A673 (cell line): ENCODE results near the gene SPEF1. TPM values are rescaled to one million over a fixed set of nuclear protein-coding genes. Genes with fewer than 3 reads are reported as not detected.

Experiments
- BruUV-seq: library from RNA; stranded (reverse); fragments of 400-500 nt; replicated peaks from 2 replicates; lab custom pipeline; 2021; lab: Mats Ljungman, UMichigan
- CTCF ChIA-PET: fragments of 300-600 bp; sonication (Branson Sonifier 250); formaldehyde crosslinking; loops from one replicate; lab custom pipeline; 2022; ENCODE audit warnings: antibody characterized with exemption; lab: Charles Lee
- POLR2A ChIA-PET: fragments of 300-600 bp; sonication (Branson Sonifier 250); formaldehyde crosslinking; loops from one replicate; lab custom pipeline; 2022; ENCODE audit warnings: antibody characterized with exemption; ENCODE audit not compliant: low non-redundant PET; lab: Charles Lee
- DNase-seq: peaks from one replicate; pipeline ENCODE4 v3.0.0-alpha.2; 2015; ENCODE audit warnings: low spot score
- H3K27ac ChIP-seq: fragments of 200-600 bp; sonication (generic); 2 replicates; pipeline ENCODE4 v1.5.1; 2016; ENCODE audit warnings: mixed run types, low read depth, mild to moderate bottlenecking, mixed read lengths, antibody characterized with exemption, low read length; ENCODE audit not compliant: poor library complexity, severe bottlenecking
- H3K27me3 ChIP-seq: fragments of 200-600 bp; sonication (generic); replicated peaks from 2 replicates; pipeline ENCODE4 v1.6.1; 2017; ENCODE audit warnings: mixed run types, low read depth, mild to moderate bottlenecking, mixed read lengths, antibody characterized with exemption, low read length; ENCODE audit not compliant: insufficient read depth, poor library complexity
- H3K36me3 ChIP-seq: fragments of 200-600 bp; sonication (generic); 2 replicates; pipeline ENCODE4 v1.6.1; 2016; ENCODE audit warnings: mixed run types, mild to moderate bottlenecking, mixed read lengths, antibody characterized with exemption, low read length; ENCODE audit not compliant: insufficient read depth, poor library complexity, severe bottlenecking
- H3K4me1 ChIP-seq: fragments of 200-600 bp; sonication (generic); 2 replicates; pipeline ENCODE4 v1.6.1; 2017; ENCODE audit warnings: mixed run types, mild to moderate bottlenecking, mixed read lengths, antibody characterized with exemption, low read length; ENCODE audit not compliant: insufficient read depth, poor library complexity, severe bottlenecking
- H3K4me3 ChIP-seq: fragments of 200-600 bp; sonication (generic); 2 replicates; pipeline ENCODE4 v1.5.1; 2016; ENCODE audit warnings: low read depth, mixed run types, mild to moderate bottlenecking, mixed read lengths, low read length; ENCODE audit not compliant: poor library complexity, severe bottlenecking
- H3K9me3 ChIP-seq: fragments of 200-600 bp; sonication (generic); 2 replicates; pipeline ENCODE4 v1.6.1; 2016; ENCODE audit warnings: mixed run types, low read depth, mild to moderate bottlenecking, mixed read lengths, antibody characterized with exemption, low read length; ENCODE audit not compliant: poor library complexity, severe bottlenecking
- EZH2 ChIP-seq: fragments of 200-600 bp; sonication (generic); IDR thresholded peaks from 2 replicates; pipeline ENCODE4 v1.6.1; 2017; ENCODE audit warnings: borderline replicate concordance, low read depth, mild to moderate bottlenecking, mixed read lengths, antibody characterized with exemption, low read length; ENCODE audit not compliant: poor library complexity, severe bottlenecking
- intact Hi-C: fragments of 100-400 bp; cut with micrococcal nuclease; formaldehyde crosslinking; loops from one replicate; pipeline ENCODE4 v1.10.0; 2022; ENCODE audit not compliant: unreplicated experiment
- total RNA-seq: library from RNA; stranded (reverse); gene quantifications from 2 replicates; pipeline ENCODE4 v1.2.3, GENCODE V29; 2021
- TF ChIP-seq, protein P1 (sequence below): fragments of 300-800, 200-600 bp; sonication (generic); conservative IDR thresholded peaks from 2 replicates; pipeline ENCODE4 v1.5.1; 2017; ENCODE audit warnings: low read depth, mild to moderate bottlenecking, antibody characterized with exemption, low read length, moderate library complexity, mixed read lengths

SPEF1 gene
- total RNA-seq, 1 experiment from 2014 or later: 0.49 TPM

DNA sequence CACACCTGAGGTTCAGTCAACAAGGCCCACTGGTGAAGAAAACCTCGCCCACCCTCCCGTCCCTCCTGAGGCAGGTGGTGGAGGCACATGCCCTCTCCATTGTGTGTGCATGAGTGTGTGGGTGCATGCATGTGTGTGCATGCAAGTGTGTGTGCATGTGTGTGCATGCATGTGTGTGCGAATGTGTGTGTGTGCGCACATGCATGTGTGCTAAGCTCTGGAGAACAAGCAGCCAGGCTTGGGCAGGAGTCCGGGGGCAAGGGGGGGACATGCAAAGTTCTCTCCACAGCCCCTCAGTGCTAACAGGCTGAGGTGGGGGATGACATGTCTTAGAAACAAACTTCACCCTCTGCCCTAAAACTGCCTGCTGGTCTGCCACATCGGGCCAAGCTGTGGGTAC is 51.9 kb downstream of the SPEF1 start:
- Histone ChIP-seq H3K4me1 (peaks cover 9% of the 10 kb centered on the region), H3K4me3 (no peak overlapping the region), H3K27ac (no peak overlapping the region), H3K36me3 (no peaks in the 10 kb centered on the region), H3K27me3 (no peaks in the 10 kb centered on the region), H3K9me3 (no peaks in the 10 kb centered on the region)
- BruUV-seq: no TSS peak
- ChIA-PET CTCF (no interaction called here), POLR2A (interaction anchor here (0.6 kb wide), 1 partner anchor 14 kb away, joined by 4 read pairs; no protein-coding TSS in a partner anchor)
- intact Hi-C loops: no loop called here
- no peak for TF ChIP-seq EZH2
- TF ChIP-seq, protein P1, sequence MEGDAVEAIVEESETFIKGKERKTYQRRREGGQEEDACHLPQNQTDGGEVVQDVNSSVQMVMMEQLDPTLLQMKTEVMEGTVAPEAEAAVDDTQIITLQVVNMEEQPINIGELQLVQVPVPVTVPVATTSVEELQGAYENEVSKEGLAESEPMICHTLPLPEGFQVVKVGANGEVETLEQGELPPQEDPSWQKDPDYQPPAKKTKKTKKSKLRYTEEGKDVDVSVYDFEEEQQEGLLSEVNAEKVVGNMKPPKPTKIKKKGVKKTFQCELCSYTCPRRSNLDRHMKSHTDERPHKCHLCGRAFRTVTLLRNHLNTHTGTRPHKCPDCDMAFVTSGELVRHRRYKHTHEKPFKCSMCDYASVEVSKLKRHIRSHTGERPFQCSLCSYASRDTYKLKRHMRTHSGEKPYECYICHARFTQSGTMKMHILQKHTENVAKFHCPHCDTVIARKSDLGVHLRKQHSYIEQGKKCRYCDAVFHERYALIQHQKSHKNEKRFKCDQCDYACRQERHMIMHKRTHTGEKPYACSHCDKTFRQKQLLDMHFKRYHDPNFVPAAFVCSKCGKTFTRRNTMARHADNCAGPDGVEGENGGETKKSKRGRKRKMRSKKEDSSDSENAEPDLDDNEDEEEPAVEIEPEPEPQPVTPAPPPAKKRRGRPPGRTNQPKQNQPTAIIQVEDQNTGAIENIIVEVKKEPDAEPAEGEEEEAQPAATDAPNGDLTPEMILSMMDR: no peak
- DNase-seq: no peak

DNA sequence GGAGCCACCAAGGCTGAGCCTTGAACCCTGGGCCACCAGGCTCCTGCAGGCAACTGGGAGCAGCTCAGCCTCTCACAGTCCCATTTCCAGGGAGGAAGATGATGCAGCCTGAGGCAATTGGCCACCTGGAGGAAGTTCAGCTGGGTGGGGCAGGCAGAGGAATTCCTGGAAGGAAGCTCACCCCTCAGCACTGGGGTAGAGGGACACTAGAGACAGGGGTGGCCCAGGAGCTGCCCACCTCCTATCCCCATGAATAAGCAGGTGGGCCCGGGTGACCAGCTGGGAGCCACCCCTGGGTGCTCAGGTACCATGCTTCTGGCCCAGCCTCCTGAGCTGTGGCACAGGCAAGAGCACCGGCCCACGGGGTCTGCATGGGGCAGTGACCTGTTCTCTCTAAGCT is 52.4 kb downstream of the SPEF1 start:
- intact Hi-C loops: no loop called here
- Histone ChIP-seq H3K9me3 (no peaks in the 10 kb centered on the region), H3K27me3 (no peaks in the 10 kb centered on the region), H3K4me1 (peaks cover 9% of the 10 kb centered on the region), H3K27ac (no peak overlapping the region), H3K4me3 (no peak overlapping the region), H3K36me3 (no peaks in the 10 kb centered on the region)
- POLR2A ChIA-PET: interaction anchor here (0.6 kb wide), 1 partner anchor 14 kb away, joined by 4 read pairs; no protein-coding TSS in a partner anchor
- TF ChIP-seq, protein P1: no peak
- no peak for TF ChIP-seq EZH2
- no peak for DNase-seq
- CTCF ChIA-PET: no interaction called here
- no TSS peak for BruUV-seq

DNA sequence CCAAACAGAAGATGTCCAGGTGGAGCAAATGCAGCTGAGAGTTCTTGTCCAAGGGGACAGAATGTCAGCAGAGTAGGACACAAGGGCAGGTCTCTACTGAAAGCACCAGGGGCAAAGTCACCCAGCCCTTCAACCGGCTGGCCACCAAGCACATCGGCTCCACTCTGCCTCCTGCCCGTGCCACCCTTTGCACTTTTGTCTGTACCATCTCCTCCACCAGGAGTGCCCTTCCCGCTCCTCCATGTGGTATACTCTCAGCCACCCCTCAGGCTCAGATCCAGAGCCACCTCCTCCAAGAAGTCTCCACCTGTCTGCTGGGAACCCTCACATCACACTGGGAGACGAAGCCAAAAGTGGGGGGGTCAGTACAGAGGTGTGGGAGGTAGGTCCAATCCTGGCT is 52.9 kb downstream of the SPEF1 start:
- H3K9me3 ChIP-seq: no peaks in the 10 kb centered on the region
- H3K4me3 ChIP-seq: no peak overlapping the region
- ChIA-PET CTCF (no interaction called here), POLR2A (no interaction called here)
- BruUV-seq: no TSS peak
- intact Hi-C loops: no loop called here
- H3K4me1 ChIP-seq: peaks cover 9% of the 10 kb centered on the region
- DNase-seq: no peak
- H3K27me3 ChIP-seq: no peaks in the 10 kb centered on the region
- TF ChIP-seq EZH2: no peak
- TF ChIP-seq, protein P1: no peak
- no peaks in the 10 kb centered on the region for H3K36me3 ChIP-seq
- H3K27ac ChIP-seq: no peak overlapping the region

Other genes starting within 250 kb of the SPEF1 start
- gene GFRA4, start 118.0 kb downstream of the SPEF1 start, total RNA-seq: not detected in 2 replicates
- gene ADAM33, start 99.4 kb downstream of the SPEF1 start, total RNA-seq: not detected in 2 replicates
- not detected in 2 replicates for gene SIGLEC1, start 68.8 kb downstream of the SPEF1 start, total RNA-seq
- gene HSPA12B, start 48.8 kb downstream of the SPEF1 start, total RNA-seq: not detected in 2 replicates
- gene ADISSP, start 13.7 kb downstream of the SPEF1 start, total RNA-seq: 75.7 and 80.3 TPM in 2 replicates
- gene CENPB, start 5.3 kb upstream of the SPEF1 start, total RNA-seq: 101 and 108 TPM in 2 replicates
- gene CDC25B, start 14.9 kb upstream of the SPEF1 start, total RNA-seq: 113 and 119 TPM in 2 replicates
- 15.0 and 17.5 TPM in 2 replicates for gene AP5S1, start 39.1 kb upstream of the SPEF1 start, total RNA-seq
- 28.2 and 32.4 TPM in 2 replicates for gene MAVS, start 65.4 kb upstream of the SPEF1 start, total RNA-seq
- 71.0 and 77.4 TPM in 2 replicates for gene PANK2, start 107.9 kb upstream of the SPEF1 start, total RNA-seq
- 19.3 and 21.5 TPM in 2 replicates for gene RNF24, start 234.1 kb upstream of the SPEF1 start, total RNA-seq